NCI-H1092 (cell line): ENCODE measurements around the gene AGBL5.

Experiments used
- DNase-seq: peaks from one replicate; lab custom pipeline; 2025; lab: John Stamatoyannopoulos, UW

The AGBL5 gene

GRCh38 chr2:27079233-27080139 is 28.0 kb downstream of the AGBL5 start:
- DNase-seq, result no peak

- no peak for DNase-seq
Observed at GRCh38 chr2:27080140-27080469, 28.6 kb downstream of the AGBL5 start.

- no peak for DNase-seq
Observed at GRCh38 chr2:27080603-27080936, 29.1 kb downstream of the AGBL5 start.

GRCh38 chr2:27081984-27082772 is 30.7 kb downstream of the AGBL5 start:
- DNase-seq, result no peak

- no peak for DNase-seq
Observed at GRCh38 chr2:27082773-27083409, 31.4 kb downstream of the AGBL5 start.

- no peak for DNase-seq
Observed at GRCh38 chr2:27083410-27084296, 32.2 kb downstream of the AGBL5 start.

GRCh38 chr2:27084297-27085061 is 33.0 kb downstream of the AGBL5 start:
- DNase-seq, result no peak

- DNase-seq, result no peak
Observed at GRCh38 chr2:27085062-27085672, 33.7 kb downstream of the AGBL5 start.

GRCh38 chr2:27085673-27086089 is 34.2 kb downstream of the AGBL5 start:
- no peak for DNase-seq

GRCh38 chr2:27086090-27086723 is 34.7 kb downstream of the AGBL5 start:
- DNase-seq, result peak; percentile 83

GRCh38 chr2:27086724-27087593 is 35.5 kb downstream of the AGBL5 start, which contains the start of gene KHK:
TSS of gene KHK (plus strand) at chr2:27086772. CDS start at chr2:27087260, 488 bp downstream.
- DNase-seq, result no peak

- DNase-seq, result no peak
Observed at GRCh38 chr2:27087823-27088410, 36.4 kb downstream of the AGBL5 start.

- no peak for DNase-seq
Observed at GRCh38 chr2:27088634-27089033, 37.2 kb downstream of the AGBL5 start.

GRCh38 chr2:27089111-27089954 is 37.9 kb downstream of the AGBL5 start:
- DNase-seq, result no peak

- DNase-seq, result no peak
Observed at GRCh38 chr2:27091746-27092695, 40.6 kb downstream of the AGBL5 start.

- DNase-seq, result no peak
Observed at GRCh38 chr2:27092696-27093429, 41.4 kb downstream of the AGBL5 start.
